ENCODE data around the gene SHROOM2. TPM values are rescaled to one million over a fixed set of nuclear protein-coding genes. Genes with fewer than 3 reads are reported as not detected.
A peak's percentile ranks its signal among the peaks of the same experiment; 100 is the strongest.

SHROOM2 gene
- total RNA-seq, 1 donor from 2014 or later, result 1.8 TPM

DNA sequence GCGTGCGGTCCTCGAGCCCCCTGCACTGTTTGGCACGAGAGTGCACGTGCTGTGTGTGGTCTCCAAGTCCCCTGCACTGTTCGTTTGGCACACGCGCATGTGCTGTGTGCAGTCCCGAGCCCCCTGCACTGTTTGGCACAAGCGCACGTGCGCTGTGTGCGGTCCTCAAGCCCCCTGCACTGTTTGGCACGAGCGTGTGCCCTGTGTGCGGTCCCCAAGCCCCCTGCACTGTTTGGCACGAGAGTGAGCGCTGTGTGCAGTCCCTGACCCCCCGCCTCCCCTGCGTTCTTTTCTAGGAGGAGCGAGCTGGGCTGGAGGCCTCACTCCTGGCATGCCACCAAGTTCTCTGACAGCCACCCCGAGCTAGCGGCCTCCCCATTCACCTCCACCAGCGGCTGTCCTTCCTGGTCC is 104.5 kb downstream of the SHROOM2 start:
- no peaks in the 10 kb centered on the region for H3K27me3 ChIP-seq (ENCODE audit: control insufficient read depth, insufficient read depth, low read length)
- no peak for TF ChIP-seq CTCF (IDR thresholded peaks at IDR 0.05; ENCODE audit: insufficient read depth, low read length, severe bottlenecking)
- DNase-seq (ENCODE audit: low read depth) (no peak), FAIRE-seq (no peak)
- H3K36me3 ChIP-seq (ENCODE audit: control insufficient read depth, insufficient read depth, low read length), result peaks cover 1% of the 10 kb centered on the region
- H3K4me3 ChIP-seq (ENCODE audit: low read depth, low read length), result no peak overlapping the region

- Histone ChIP-seq H3K36me3 (ENCODE audit: control insufficient read depth, insufficient read depth, low read length) (peaks cover 1% of the 10 kb centered on the region), H3K27me3 (ENCODE audit: control insufficient read depth, insufficient read depth, low read length) (no peaks in the 10 kb centered on the region), H3K4me3 (ENCODE audit: low read depth, low read length) (no peak overlapping the region)
- no peak for DNase-seq (ENCODE audit: low read depth)
- FAIRE-seq, result no peak
- TF ChIP-seq CTCF (IDR thresholded peaks at IDR 0.05; ENCODE audit: insufficient read depth, low read length, severe bottlenecking), result no peak
Measured at GRCh38 chrX:9895225-9895912, 109.1 kb downstream of the SHROOM2 start.

GRCh38 chrX:9897761-9898161 is 111.5 kb downstream of the SHROOM2 start:
- Histone ChIP-seq H3K4me3 (ENCODE audit: low read depth, low read length) (no peak overlapping the region), H3K36me3 (ENCODE audit: control insufficient read depth, insufficient read depth, low read length) (peaks cover 1% of the 10 kb centered on the region), H3K27me3 (ENCODE audit: control insufficient read depth, insufficient read depth, low read length) (no peaks in the 10 kb centered on the region)
- DNase-seq (ENCODE audit: low read depth) (no peak), FAIRE-seq (no peak)
- TF ChIP-seq CTCF (IDR thresholded peaks at IDR 0.05; ENCODE audit: insufficient read depth, low read length, severe bottlenecking), result no peak

GRCh38 chrX:9899640-9900111 is 113.4 kb downstream of the SHROOM2 start:
- no peak for DNase-seq (ENCODE audit: low read depth)
- H3K36me3 ChIP-seq (ENCODE audit: control insufficient read depth, insufficient read depth, low read length), result no peaks in the 10 kb centered on the region
- FAIRE-seq, result peak; percentile 23
- H3K27me3 ChIP-seq (ENCODE audit: control insufficient read depth, insufficient read depth, low read length), result no peaks in the 10 kb centered on the region
- no peak for TF ChIP-seq CTCF (IDR thresholded peaks at IDR 0.05; ENCODE audit: insufficient read depth, low read length, severe bottlenecking)
- H3K4me3 ChIP-seq (ENCODE audit: low read depth, low read length), result no peak overlapping the region

DNA sequence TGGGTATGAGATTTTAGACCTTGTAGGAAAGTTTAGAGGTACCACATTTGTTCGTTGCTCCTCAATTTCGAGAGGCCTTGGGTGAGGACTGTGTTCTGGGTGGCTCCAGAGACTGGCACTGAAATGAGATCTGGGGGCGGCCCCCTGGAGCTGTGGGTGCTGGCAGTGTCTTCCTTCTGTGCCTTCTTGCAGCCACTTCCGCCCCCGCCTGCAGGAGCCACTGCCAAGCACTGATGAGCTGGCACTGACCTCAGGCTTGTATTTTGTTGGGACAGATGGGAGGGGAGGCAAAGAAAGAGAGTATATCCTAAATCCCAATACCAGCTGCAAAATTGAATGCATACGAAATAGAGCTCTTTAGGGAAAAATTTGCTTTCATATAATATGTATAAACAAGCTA is 116.4 kb downstream of the SHROOM2 start:
- no peak for TF ChIP-seq CTCF (IDR thresholded peaks at IDR 0.05; ENCODE audit: insufficient read depth, low read length, severe bottlenecking)
- no peak overlapping the region for H3K4me3 ChIP-seq (ENCODE audit: low read depth, low read length)
- H3K36me3 ChIP-seq (ENCODE audit: control insufficient read depth, insufficient read depth, low read length), result no peaks in the 10 kb centered on the region
- DNase-seq (ENCODE audit: low read depth) (peak; percentile 40), FAIRE-seq (no peak)
- no peaks in the 10 kb centered on the region for H3K27me3 ChIP-seq (ENCODE audit: control insufficient read depth, insufficient read depth, low read length)

DNA sequence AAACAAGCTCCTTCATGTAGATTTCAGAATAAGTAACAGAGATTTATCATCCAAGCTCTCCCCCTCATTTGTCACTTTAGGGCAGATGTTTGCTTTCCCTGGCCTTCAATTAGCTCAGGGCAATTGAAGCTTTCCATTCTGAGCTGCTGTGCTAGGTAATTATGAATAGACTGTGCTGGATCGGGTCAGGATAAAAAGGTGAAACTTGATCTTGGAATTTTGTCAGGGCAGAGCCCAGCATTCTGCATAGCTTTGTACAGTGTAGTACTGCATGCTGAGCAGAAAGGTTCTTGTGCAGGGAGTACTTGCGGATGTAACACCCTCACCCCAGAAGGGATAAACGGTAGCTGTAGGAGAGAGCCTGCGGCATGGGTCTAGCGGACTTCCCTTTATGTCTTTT is 116.9 kb downstream of the SHROOM2 start:
- no peaks in the 10 kb centered on the region for H3K36me3 ChIP-seq (ENCODE audit: control insufficient read depth, insufficient read depth, low read length)
- H3K4me3 ChIP-seq (ENCODE audit: low read depth, low read length), result no peak overlapping the region
- DNase-seq (ENCODE audit: low read depth) (peak; percentile 15), FAIRE-seq (no peak)
- H3K27me3 ChIP-seq (ENCODE audit: control insufficient read depth, insufficient read depth, low read length), result no peaks in the 10 kb centered on the region
- no peak for TF ChIP-seq CTCF (IDR thresholded peaks at IDR 0.05; ENCODE audit: insufficient read depth, low read length, severe bottlenecking)
